Endothelial cell of umbilical vein (primary cell): Measurements from ENCODE around the gene MRPL17. TPM values are rescaled to one million over a fixed set of nuclear protein-coding genes. Genes with fewer than 3 reads are reported as not detected.
A peak's percentile ranks its signal among the peaks of the same experiment; 100 is the strongest.

Experiments used
- BruUV-seq: library from RNA; stranded (reverse); fragments of 400-500 nt; replicated peaks from 2 replicates; lab custom pipeline; 2021; lab: Mats Ljungman, UMichigan
- CTCF ChIA-PET: fragments of 300-600, 350-600 bp; sonication (Branson Sonifier 250); formaldehyde crosslinking; loops from one replicate; lab custom pipeline; 2021; ENCODE audit warnings: antibody characterized with exemption, inconsistent platforms; lab: Charles Lee
- POLR2A ChIA-PET: fragments of 300-600, 350-600 bp; sonication (Branson Sonifier 250); formaldehyde crosslinking; loops from one replicate; lab custom pipeline; 2021; ENCODE audit warnings: antibody characterized with exemption, inconsistent platforms; lab: Charles Lee
- DNase-seq: peaks from one replicate; pipeline ENCODE4 v3.0.0-alpha.2; 2011; ENCODE audit warnings: low read depth, low spot score
- FAIRE-seq: peaks from 2 replicates; lab custom pipeline; 2011; peaks lifted over from hg19 to GRCh38; lab: Jason Lieb, UNC
- H2AFZ ChIP-seq: 2 replicates; pipeline ENCODE4 v1.6.0; 2012; ENCODE audit warnings: low read depth, low read length, control low read depth, inconsistent platforms
- H3K27ac ChIP-seq: 2 replicates; pipeline ENCODE4 v1.5.1; 2011; ENCODE audit warnings: low read depth, mild to moderate bottlenecking, control low read depth, low read length, moderate library complexity; ENCODE audit not compliant: insufficient read depth
- H3K27me3 ChIP-seq, 2 experiments: 2 replicates each; pipeline versions ENCODE4 v1.6.0 to v1.6.1; 2011; ENCODE audit warnings: low read length in 2 of 2, mixed read lengths in 1 of 2; ENCODE audit not compliant: control insufficient read depth in 2 of 2, insufficient read depth in 2 of 2
- H3K36me3 ChIP-seq, 2 experiments: 2 replicates in 1 of 2; 3 replicates in 1 of 2; pipeline ENCODE4 v1.5.1; 2011; ENCODE audit warnings: low read length in 2 of 2, mild to moderate bottlenecking in 1 of 2, moderate library complexity in 1 of 2; ENCODE audit not compliant: control insufficient read depth in 2 of 2, insufficient read depth in 2 of 2; ENCODE audit errors: extremely low read depth in 1 of 2
- H3K4me1 ChIP-seq: 3 replicates; pipeline ENCODE4 v1.5.1; 2011; ENCODE audit warnings: mild to moderate bottlenecking, low read length; ENCODE audit not compliant: control insufficient read depth, insufficient read depth; ENCODE audit errors: extremely low read depth
- H3K4me2 ChIP-seq: 2 replicates; pipeline ENCODE4 v1.6.1; 2011; ENCODE audit warnings: low read length, control low read depth, mixed read lengths; ENCODE audit not compliant: insufficient read depth
- H3K4me3 ChIP-seq, 3 experiments: fragments of 200-600 bp in 1 of 3; sonication (generic), shearing (Covaris generic) in 1 of 3; replicated peaks in 1 of 3; 2 replicates each; pipeline ENCODE4 v1.5.1; 2011 to 2016; ENCODE audit warnings: control low read depth in 3 of 3, low read length in 3 of 3, mild to moderate bottlenecking in 2 of 3, inconsistent platforms in 1 of 3, low read depth in 1 of 3, moderate library complexity in 1 of 3; ENCODE audit not compliant: insufficient read depth in 1 of 3
- H3K79me2 ChIP-seq: 2 replicates; pipeline ENCODE4 v1.6.0; 2012; ENCODE audit warnings: low read length, inconsistent platforms; ENCODE audit not compliant: control insufficient read depth, insufficient read depth
- H3K9ac ChIP-seq: replicated peaks from 2 replicates; pipeline ENCODE3; 2011; ENCODE audit warnings: low read length, control low read depth; ENCODE audit not compliant: insufficient read depth; ENCODE audit errors: extremely low read depth
- H3K9me1 ChIP-seq: replicated peaks from 3 replicates; pipeline ENCODE4 v1.6.0; 2011; ENCODE audit warnings: mild to moderate bottlenecking, low read length; ENCODE audit not compliant: control insufficient read depth, insufficient read depth; ENCODE audit errors: extremely low read depth
- H3K9me3 ChIP-seq: replicated peaks from 2 replicates; pipeline ENCODE4 v1.5.1; 2012; ENCODE audit warnings: low read length, inconsistent platforms; ENCODE audit not compliant: control insufficient read depth, insufficient read depth
- H4K20me1 ChIP-seq: replicated peaks from 2 replicates; pipeline ENCODE3; 2011; ENCODE audit warnings: mild to moderate bottlenecking, low read length; ENCODE audit not compliant: control insufficient read depth, insufficient read depth; ENCODE audit errors: extremely low read depth
- CTCF ChIP-seq, 2 donors: IDR thresholded peaks; 1 replicate in 1 of 2; 2 replicates in 1 of 2; pipeline ENCODE4 v1.5.1; 2011; ENCODE audit warnings: low read length in 2 of 2, mild to moderate bottlenecking in 2 of 2, moderate library complexity in 2 of 2, control low read depth in 1 of 2, inconsistent platforms in 1 of 2, low read depth in 1 of 2; ENCODE audit not compliant: insufficient read depth in 1 of 2; ENCODE audit errors: extremely low read depth in 1 of 2
- EZH2 ChIP-seq: IDR thresholded peaks from 2 replicates; pipeline ENCODE4 v1.6.1; 2012; ENCODE audit warnings: borderline replicate concordance, low read depth, mild to moderate bottlenecking, moderate library complexity, low read length, inconsistent platforms; ENCODE audit not compliant: severe bottlenecking
- FOS ChIP-seq: IDR thresholded peaks from 2 replicates; pipeline ENCODE4 v1.6.1; 2011; ENCODE audit warnings: mild to moderate bottlenecking, low read length, moderate library complexity, borderline replicate concordance; ENCODE audit not compliant: insufficient read depth
- GATA2 ChIP-seq: IDR thresholded peaks from 2 replicates; pipeline ENCODE4 v1.7.0; 2011; ENCODE audit warnings: low read depth, mild to moderate bottlenecking, moderate library complexity, mixed read lengths, low read length; ENCODE audit not compliant: insufficient read length, insufficient read depth
- JUN ChIP-seq: IDR thresholded peaks from 2 replicates; pipeline ENCODE4 v1.6.1; 2011; ENCODE audit warnings: borderline replicate concordance, low read depth; ENCODE audit not compliant: insufficient read length, insufficient read depth
- POLR2AphosphoS5 ChIP-seq: IDR thresholded peaks from 2 replicates; pipeline ENCODE4 v1.6.1; 2012; ENCODE audit warnings: low read depth, mild to moderate bottlenecking, control low read depth, low read length, moderate library complexity; ENCODE audit not compliant: insufficient read depth
- dilution Hi-C: fragments of 300-500 bp; cut with MboI; formaldehyde crosslinking; loops from one replicate; pipeline ENCODE4 v1.15.0; 2019; ENCODE audit warnings: low sequenced_read_pairs; ENCODE audit not compliant: extremely low pct_ligation_motif_present
- intact Hi-C: fragments of 100-400 bp; cut with micrococcal nuclease; formaldehyde crosslinking; loops from one replicate; pipeline ENCODE4 v1.10.0; 2022
- polyA plus RNA-seq, 4 experiments: library from polyadenylated mRNA; depleted of rRNA in 3 of 4; stranded (reverse) in 3 of 4; unstranded in 1 of 4; fragments of >200 nt; gene quantifications; 2 replicates each; pipeline versions ENCODE4 v1.2.1 to v1.2.3, GENCODE V29; 2011 to 2012; ENCODE audit warnings: missing spikeins in 1 of 4
- total RNA-seq: library from RNA; stranded (reverse); gene quantifications from 2 replicates; pipeline ENCODE4 v1.2.3, GENCODE V29; 2021
- TF ChIP-seq, protein P1 (sequence below): IDR thresholded peaks from 2 replicates; pipeline ENCODE4 v1.6.1; 2011; ENCODE audit not compliant: insufficient read depth, insufficient read length

Gene MRPL17
- total and polyA plus RNA-seq, 2 donors (not counting 3 experiments of a cell fraction or from before 2014, with no cell fraction given): 67.6 to 87.2 TPM

DNA sequence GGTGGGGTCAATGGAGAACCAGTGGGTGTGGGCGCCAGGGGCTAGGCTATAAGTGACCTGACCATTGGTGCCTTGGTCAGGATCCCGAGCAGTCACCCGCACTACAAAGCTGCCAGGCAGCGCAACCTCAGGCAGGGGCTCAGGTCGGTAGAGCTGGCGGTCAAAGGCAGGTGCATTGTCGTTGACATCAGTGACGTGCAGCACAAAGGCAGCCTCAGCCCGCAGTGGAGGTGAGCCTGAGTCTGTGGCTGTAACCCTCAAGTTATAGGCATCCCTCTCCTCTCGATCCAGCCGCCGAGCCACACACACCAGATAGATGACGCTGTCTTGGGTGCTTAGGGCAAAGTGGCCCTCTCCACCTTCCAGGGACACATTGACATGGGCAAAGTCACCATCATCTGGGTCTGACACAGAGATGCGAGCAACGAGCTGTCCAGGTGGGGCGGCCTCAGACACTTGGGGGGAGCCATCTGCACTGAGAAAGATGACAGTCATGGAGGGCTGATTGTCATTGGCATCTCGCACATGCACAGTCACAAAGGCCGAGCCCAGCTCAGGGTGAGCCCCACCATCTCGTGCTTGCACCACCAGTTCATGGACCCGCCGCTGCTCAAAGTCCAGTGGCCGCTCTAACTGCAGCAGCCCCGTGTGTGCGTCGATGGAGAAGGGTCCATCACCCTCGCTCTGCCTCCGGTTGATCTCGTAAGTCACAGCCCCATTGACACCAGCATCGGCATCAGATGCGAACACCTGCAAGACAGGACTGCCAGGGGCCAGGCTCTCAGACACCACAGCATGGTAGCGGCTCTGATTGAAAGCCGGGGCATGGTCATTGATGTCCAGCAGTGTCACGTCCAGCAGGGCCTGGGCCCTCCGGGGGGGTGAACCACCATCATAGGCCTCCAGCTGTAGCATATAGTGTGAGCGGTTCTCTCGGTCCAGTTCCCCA is 42.8 kb downstream of the MRPL17 start:
- ChIA-PET POLR2A (no interaction called here), CTCF (interaction anchor here (0.9 to 1.0 kb wide), 2 partner anchors 9 to 43 kb away, joined by 3 to 4 read pairs; partner anchors contain the start of gene MRPL17)
- Histone ChIP-seq H3K36me3 (peaks cover 0 to 17% of the 10 kb centered on the region in 2 experiments), H4K20me1 (no peaks in the 10 kb centered on the region), H3K4me1 (peaks cover 38% of the 10 kb centered on the region), H2AFZ (no peak overlapping the region), H3K4me2 (no peak overlapping the region), H3K27me3 (no peaks in the 10 kb centered on the region), H3K4me3 (no peak overlapping the region), H3K9ac (no peak overlapping the region), H3K79me2 (peaks cover 5% of the 10 kb centered on the region), H3K27ac (no peak overlapping the region), H3K9me1 (no peaks in the 10 kb centered on the region), H3K9me3 (no peaks in the 10 kb centered on the region)
- dilution Hi-C loops: no loop called here
- BruUV-seq: TSS peak; percentile 61
- DNase-seq: no peak
- no peak for FAIRE-seq
- intact Hi-C loops: no loop called here
- TF ChIP-seq GATA2 (no peak), FOS (no peak), POLR2AphosphoS5 (no peak), CTCF (IDR thresholded peaks at IDR 0.05; ENCODE audit: extremely low read depth in 1 of 2, insufficient read depth in 1 of 2, low read depth in 1 of 2, low read length in 2 of 2) (no peak), EZH2 (no peak), JUN (no peak)
- TF ChIP-seq, protein P1, sequence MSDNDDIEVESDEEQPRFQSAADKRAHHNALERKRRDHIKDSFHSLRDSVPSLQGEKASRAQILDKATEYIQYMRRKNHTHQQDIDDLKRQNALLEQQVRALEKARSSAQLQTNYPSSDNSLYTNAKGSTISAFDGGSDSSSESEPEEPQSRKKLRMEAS: no peak
